Measurements from ENCODE around the gene FBXL7.

FBXL7 gene

GRCh38 chr5:15533129-15533893 lies 33.3 kb downstream of the FBXL7 start:
- no peak for TF ChIP-seq CTCF (IDR thresholded peaks at IDR 0.05; ENCODE audit: low read depth, low read length, poor library complexity, severe bottlenecking)
- TF ChIP-seq EZH2phosphoT487 (IDR thresholded peaks at IDR 0.05; ENCODE audit: borderline replicate concordance, low read length): no peak
- Histone ChIP-seq H3K4me3 (ENCODE audit: low read length) (no peak overlapping the region), H4K20me1 (ENCODE audit: control insufficient read depth, insufficient read depth, low read depth, low read length) (no peaks in the 10 kb centered on the region)

GRCh38 chr5:15535938-15536337 lies 36.0 kb downstream of the FBXL7 start:
- no peak overlapping the region for H3K4me2 ChIP-seq (ENCODE audit: low read length)
- H4K20me1 ChIP-seq (ENCODE audit: control insufficient read depth, insufficient read depth, low read depth, low read length): no peaks in the 10 kb centered on the region
- H3K79me2 ChIP-seq (ENCODE audit: control insufficient read depth, low read length): no peaks in the 10 kb centered on the region
- H3K4me1 ChIP-seq (ENCODE audit: control insufficient read depth, low read length): no peaks in the 10 kb centered on the region
- H3K27me3 ChIP-seq (ENCODE audit: control insufficient read depth, low read length): no peaks in the 10 kb centered on the region
- no peaks in the 10 kb centered on the region for H3K36me3 ChIP-seq (ENCODE audit: control insufficient read depth, low read length)
- no peaks in the 10 kb centered on the region for H3F3A ChIP-seq (ENCODE audit: control insufficient read depth, insufficient read depth)
- no peak overlapping the region for H3K27ac ChIP-seq (ENCODE audit: low read depth, low read length)
- H3K4me3 ChIP-seq (ENCODE audit: low read length): no peak overlapping the region
- no peaks in the 10 kb centered on the region for H3K9me3 ChIP-seq (ENCODE audit: control insufficient read depth, insufficient read depth, low read length)
- no peaks in the 10 kb centered on the region for H3K9me2 ChIP-seq (replicated peaks; ENCODE audit: control insufficient read depth, low read length)
- TF ChIP-seq CTCF (IDR thresholded peaks at IDR 0.05; ENCODE audit: low read depth, low read length, poor library complexity, severe bottlenecking) (no peak), EZH2phosphoT487 (IDR thresholded peaks at IDR 0.05; ENCODE audit: borderline replicate concordance, low read length) (no peak)

More at GRCh38 chr5:15533129-15533893, 33.3 kb downstream of the FBXL7 start:
- H3K4me2 ChIP-seq (ENCODE audit: low read length): no peak overlapping the region
- no peaks in the 10 kb centered on the region for H3K79me2 ChIP-seq (ENCODE audit: control insufficient read depth, low read length)
- no peaks in the 10 kb centered on the region for H3K4me1 ChIP-seq (ENCODE audit: control insufficient read depth, low read length)
- no peaks in the 10 kb centered on the region for H3F3A ChIP-seq (ENCODE audit: control insufficient read depth, insufficient read depth)
- no peaks in the 10 kb centered on the region for H3K9me2 ChIP-seq (replicated peaks; ENCODE audit: control insufficient read depth, low read length)
- no peaks in the 10 kb centered on the region for H3K27me3 ChIP-seq (ENCODE audit: control insufficient read depth, low read length)
- no peaks in the 10 kb centered on the region for H3K9me3 ChIP-seq (ENCODE audit: control insufficient read depth, insufficient read depth, low read length)
- H3K36me3 ChIP-seq (ENCODE audit: control insufficient read depth, low read length): no peaks in the 10 kb centered on the region
- no peak overlapping the region for H3K27ac ChIP-seq (ENCODE audit: low read depth, low read length)

GRCh38 chr5:15538516-15538915 lies 38.5 kb downstream of the FBXL7 start:
- no peaks in the 10 kb centered on the region for H4K20me1 ChIP-seq (ENCODE audit: control insufficient read depth, insufficient read depth, low read depth, low read length)
- no peaks in the 10 kb centered on the region for H3K79me2 ChIP-seq (ENCODE audit: control insufficient read depth, low read length)
- H3K9me2 ChIP-seq (replicated peaks; ENCODE audit: control insufficient read depth, low read length): no peaks in the 10 kb centered on the region
- no peaks in the 10 kb centered on the region for H3K27me3 ChIP-seq (ENCODE audit: control insufficient read depth, low read length)
- no peaks in the 10 kb centered on the region for H3K36me3 ChIP-seq (ENCODE audit: control insufficient read depth, low read length)
- H3F3A ChIP-seq (ENCODE audit: control insufficient read depth, insufficient read depth): no peaks in the 10 kb centered on the region
- no peaks in the 10 kb centered on the region; the same call in 1 of the 2 replicates for H3K9me3 ChIP-seq (ENCODE audit: control insufficient read depth, insufficient read depth, low read length)
- H3K4me2 ChIP-seq (ENCODE audit: low read length): no peak overlapping the region
- no peak overlapping the region for H3K4me3 ChIP-seq (ENCODE audit: low read length)
- H3K27ac ChIP-seq (ENCODE audit: low read depth, low read length): no peak overlapping the region
- no peaks in the 10 kb centered on the region for H3K4me1 ChIP-seq (ENCODE audit: control insufficient read depth, low read length)
- TF ChIP-seq CTCF (IDR thresholded peaks at IDR 0.05; ENCODE audit: low read depth, low read length, poor library complexity, severe bottlenecking) (no peak), EZH2phosphoT487 (IDR thresholded peaks at IDR 0.05; ENCODE audit: borderline replicate concordance, low read length) (no peak)
